GM21619 (cell line): ENCODE data around the gene ARHGAP24.

Source experiments
- ATAC-seq: cut with Tn5 transposase; IDR thresholded peaks from one replicate; pipeline ENCODE4 v1.9.1; 2021; ENCODE audit not compliant: unreplicated experiment

Gene ARHGAP24

GRCh38 chr4:85732124-85732523 lies 257.2 kb downstream of the ARHGAP24 start:
- ATAC-seq: no peak

- ATAC-seq: no peak
These were observed 258.8 kb downstream of the ARHGAP24 start for GRCh38 chr4:85733798-85734197.

DNA sequence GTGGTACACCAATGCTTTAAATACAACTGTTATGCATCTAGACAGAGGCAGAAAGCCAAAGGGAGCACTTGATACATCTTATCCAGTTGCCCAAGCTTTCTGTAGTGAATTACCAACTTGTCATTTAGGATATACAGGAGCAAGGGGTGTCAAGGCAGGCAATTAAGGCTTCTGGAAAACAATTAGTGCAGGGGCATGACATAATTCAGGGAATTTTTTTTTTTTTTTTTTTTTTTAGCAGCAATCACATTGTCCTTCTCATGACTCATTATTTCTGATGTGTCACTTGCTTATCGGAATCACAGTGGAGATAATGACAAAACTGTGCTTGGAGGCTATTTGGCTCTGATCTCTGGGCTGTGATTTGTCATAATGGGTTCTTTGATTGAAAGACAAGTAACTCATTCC lies 259.5 kb downstream of the ARHGAP24 start:
- ATAC-seq: no peak

- ATAC-seq: no peak
These were observed 261.6 kb downstream of the ARHGAP24 start for GRCh38 chr4:85736571-85736970.

DNA sequence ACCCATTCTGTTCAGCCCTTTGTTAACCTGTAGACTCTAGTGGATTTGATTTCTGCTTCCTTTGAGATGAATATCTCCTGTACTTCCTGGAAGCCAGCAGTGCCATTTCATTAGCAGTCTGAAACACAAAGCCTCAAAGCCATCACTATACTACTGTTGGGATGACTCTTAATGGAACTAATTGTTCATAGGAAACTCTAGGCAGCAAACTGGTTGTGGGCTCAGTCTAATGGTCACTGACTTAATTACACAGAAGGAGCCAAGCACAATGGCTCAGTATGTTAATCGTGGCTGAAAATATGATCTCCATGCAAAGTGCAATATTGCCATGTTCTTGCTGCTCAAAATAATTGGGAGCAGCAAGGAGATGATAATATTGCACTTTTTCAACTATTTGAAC lies 262.3 kb downstream of the ARHGAP24 start:
- no peak for ATAC-seq

DNA sequence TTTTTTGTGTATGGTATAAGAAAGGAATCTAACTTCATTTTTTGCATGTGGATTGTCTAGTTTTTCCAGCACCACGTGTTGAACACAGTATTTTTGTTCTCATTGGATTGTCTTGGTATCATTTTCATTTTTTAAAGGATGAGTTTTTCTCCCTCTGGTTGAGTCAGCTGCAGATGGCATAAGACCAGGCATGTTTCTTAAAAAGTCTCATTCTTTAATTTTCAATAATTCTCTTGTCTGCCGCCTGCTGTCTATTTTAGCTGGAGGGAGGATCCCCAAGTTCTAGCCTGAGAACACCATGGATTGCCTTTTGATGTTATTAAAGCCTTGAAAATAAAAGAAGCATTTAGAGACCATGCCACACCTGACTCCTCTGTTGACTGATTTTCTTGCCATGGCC lies 263.8 kb downstream of the ARHGAP24 start:
- ATAC-seq: no peak

DNA sequence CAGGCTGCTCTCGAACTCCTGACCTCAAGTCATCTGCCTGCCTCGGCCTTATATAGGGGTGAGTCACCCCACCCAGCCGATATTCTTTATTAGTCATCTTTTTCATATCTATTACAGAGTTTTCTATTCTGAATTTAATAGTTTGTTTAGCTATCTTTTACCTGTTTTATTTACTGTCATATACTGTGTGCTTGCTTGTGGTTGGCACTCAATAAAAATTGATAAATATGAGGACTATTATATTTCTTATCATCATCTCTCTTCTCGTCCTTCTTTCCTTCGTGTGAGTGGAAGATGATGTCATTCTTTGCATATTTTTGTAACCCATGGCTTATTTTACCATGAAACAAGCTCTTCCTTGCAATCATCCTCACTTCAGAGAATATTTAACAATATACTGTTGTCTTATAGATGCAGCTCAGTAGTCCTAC lies 265.5 kb downstream of the ARHGAP24 start:
- ATAC-seq: no peak

DNA sequence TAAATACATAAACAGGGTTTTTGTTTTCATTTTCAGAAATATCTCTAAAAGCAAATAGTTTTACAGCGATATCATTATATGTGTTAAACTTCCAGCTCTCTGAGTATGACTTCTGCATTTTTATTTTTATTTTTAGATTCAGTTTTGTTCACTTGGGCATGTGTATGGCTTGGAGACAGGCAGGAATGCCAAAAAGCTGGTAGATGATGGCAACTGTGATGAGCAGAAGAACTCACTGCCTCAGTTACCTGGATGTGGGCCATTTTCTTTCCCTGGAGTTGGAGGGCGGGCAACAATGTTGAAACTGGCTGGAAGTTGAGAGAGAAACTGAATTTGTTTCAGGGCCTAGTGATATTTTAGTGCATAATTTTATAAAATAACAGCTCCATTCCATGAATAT lies 266.4 kb downstream of the ARHGAP24 start:
- no peak for ATAC-seq

- no peak for ATAC-seq
These were observed 267.1 kb downstream of the ARHGAP24 start for GRCh38 chr4:85741921-85742591.

DNA sequence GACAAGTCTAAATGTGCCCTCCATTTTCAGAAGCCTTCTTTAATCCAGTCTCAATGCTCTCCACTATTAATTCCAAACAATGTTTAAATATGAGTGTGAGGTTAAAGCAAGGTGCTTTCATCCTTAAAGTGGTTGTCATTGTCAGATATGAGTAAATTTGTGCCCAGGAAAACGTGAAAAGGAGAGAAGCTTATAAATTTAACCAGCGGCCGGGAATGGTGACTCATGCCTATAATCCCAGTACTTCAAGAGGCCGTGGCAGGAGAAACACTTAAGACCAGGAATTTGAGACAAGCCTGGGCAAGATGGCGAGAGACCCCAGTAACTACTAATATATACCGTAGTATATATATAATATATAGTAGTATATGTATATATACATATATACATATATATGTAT lies 270.0 kb downstream of the ARHGAP24 start:
- no peak for ATAC-seq

- no peak for ATAC-seq
These were observed 271.0 kb downstream of the ARHGAP24 start for GRCh38 chr4:85745939-85746338.

DNA sequence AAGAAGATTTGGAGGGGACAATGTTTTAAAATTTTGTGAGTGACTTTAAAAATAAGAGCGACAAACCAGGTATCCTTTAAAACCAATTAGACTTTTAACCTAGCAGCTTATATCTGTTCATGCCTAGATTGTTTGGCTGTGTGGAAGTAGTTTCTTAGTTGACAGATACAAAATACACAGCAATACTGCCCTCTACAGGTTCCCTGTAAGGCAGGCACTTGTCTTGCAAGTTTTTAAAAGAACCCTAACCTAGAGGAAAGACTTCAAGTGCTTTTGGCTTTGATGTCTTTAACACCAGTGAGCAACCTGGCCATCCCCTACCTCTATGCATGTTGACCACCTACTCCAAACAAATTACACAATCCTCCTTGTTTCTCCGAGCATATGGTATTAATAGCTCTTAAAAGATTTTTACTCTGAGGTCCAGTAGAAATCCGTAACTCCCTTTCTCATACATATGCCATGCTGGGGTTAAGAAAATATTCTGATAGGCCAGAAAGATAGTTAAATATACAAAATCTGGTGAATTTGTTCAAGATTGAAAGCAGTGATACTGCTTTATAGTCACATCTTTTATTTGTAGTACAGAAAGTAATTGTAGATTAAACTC lies 273.0 kb downstream of the ARHGAP24 start:
- ATAC-seq: peak; percentile 70

DNA sequence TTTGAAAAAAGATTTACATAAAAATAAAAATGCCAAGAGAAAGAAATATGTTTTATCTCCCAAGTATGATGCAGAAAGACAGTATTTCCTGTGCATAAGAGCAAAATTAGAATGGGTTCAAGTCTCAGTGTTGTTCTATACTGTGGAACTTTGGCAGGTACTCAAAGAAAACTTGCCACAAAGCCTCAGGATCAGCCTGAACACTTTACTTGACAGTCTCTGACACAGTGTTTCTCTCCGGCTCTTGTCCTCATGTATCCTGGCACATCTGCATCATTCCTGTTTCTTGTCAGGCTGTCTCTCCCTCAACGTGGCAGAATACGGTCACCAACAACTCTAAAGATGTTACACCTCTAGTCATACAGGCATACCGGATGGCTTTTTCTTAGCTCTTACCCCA lies 273.7 kb downstream of the ARHGAP24 start:
- ATAC-seq: no peak

- ATAC-seq: no peak
These were observed 276.9 kb downstream of the ARHGAP24 start for GRCh38 chr4:85751866-85752265.

GRCh38 chr4:85755285-85755684 lies 280.3 kb downstream of the ARHGAP24 start:
- no peak for ATAC-seq

DNA sequence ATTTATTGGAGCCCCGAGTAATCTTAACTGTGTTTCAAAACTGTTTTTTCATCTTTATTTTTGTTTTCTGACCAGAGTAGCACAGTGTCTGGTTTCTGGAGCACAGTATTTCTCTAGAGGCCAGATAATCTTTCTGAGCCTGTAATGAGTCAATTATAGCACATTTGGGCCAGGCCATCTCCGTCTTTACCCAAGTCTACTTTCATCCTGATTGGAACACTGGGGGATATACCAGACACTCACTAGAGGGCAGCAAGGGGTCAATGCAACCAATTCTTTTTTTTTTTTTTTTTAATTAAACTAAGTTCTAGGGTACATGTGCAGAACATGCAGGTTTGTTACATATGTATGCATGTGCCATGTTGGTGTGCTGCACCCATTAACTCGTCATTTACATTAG lies 282.0 kb downstream of the ARHGAP24 start:
- ATAC-seq: peak; percentile 64

GRCh38 chr4:85759388-85759787 lies 284.4 kb downstream of the ARHGAP24 start:
- ATAC-seq: no peak

DNA sequence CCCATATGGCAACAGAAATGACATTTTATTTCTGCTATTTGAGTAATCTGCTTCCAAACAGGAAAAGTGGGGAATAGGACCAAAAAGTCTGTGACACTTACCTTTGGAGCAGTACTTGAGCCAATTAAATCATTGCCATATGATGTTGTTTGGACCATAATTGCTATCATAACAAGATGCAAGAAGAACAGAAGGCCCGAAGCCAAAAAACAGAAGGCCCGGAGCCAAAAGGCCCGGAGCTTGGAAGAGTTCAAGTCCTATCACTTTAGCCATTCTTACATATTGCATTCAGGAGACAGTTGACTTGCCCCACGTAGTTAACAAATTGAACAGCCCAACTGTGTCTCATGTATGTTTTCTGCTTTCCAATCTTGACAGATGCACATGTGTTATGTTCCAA lies 285.6 kb downstream of the ARHGAP24 start:
- no peak for ATAC-seq

- ATAC-seq: no peak
These were observed 287.0 kb downstream of the ARHGAP24 start for GRCh38 chr4:85761803-85762528.

DNA sequence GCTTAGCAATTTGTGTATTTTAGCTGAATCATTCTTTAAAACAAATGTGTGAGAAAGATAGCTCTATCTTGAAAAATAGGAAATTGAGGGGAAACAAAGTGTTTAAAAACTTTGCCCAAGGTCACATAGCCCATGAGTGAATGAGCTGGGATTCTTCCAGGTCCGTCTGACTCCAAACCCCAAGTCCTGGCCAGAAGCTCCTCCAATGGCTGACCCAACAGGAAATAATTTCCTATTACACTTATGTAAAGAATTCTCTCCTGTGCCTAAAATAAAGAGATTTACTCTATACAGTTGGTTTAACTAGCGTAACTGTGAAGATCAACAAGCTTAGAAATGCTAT lies 287.6 kb downstream of the ARHGAP24 start:
- no peak for ATAC-seq

GRCh38 chr4:85763202-85763601 lies 288.3 kb downstream of the ARHGAP24 start:
- no peak for ATAC-seq

DNA sequence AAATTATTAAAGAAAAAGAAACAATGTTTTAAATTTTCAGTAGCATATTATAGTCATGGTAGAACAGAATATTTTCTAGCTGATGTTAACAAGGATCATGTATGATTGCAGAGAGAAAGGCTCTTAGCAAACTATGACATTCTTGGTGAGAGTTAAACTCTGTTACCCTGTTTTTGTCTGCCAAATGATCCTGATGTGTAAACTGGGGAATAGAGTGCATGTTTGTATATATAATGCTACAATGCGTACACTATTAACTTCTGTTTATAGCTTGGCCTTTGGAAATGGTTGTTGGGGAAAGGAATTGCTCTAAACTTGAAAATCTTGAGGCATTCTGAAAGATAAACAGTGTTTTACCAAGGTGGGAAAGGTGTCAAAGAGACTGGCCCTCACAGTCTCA lies 292.7 kb downstream of the ARHGAP24 start:
- ATAC-seq: no peak
